ENCODE results near the gene SBNO2.

The SBNO2 gene

DNA sequence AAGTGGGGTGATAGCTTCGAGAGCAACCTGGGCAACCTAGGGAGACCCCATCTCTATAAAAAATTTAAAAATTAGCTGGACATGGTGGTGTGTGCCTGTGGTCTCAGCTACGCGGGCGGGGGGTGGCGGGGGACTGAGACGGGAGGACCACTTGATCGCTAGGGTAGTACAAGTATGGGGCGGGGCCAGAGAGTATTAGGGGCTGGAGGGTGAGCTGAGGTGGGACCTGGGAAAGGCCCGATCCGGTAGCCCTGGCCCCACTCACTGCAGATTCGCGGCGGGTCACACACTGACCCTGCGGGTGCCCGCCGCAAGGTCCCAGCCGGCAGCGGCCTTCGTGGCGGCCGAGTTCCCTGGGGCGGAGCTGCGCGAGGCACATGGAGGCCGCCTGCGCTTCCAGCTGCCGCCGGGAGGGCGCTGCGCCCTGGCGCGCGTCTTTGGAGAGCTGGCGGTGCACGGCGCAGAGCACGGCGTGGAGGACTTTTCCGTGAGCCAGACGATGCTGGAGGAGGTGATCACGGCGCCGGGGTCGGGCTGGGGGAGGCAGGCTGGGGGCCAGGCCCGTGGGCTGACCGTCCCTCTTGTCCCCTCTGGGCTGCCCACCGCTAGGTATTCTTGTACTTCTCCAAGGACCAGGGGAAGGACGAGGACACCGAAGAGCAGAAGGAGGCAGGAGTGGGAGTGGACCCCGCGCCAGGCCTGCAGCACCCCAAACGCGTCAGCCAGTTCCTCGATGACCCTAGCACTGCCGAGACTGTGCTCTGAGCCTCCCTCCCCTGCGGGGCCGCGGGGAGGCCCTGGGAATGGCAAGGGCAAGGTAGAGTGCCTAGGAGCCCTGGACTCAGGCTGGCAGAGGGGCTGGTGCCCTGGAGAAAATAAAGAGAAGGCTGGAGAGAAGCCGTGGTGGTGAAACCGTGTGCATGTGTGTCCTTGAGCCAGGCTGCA lies 109.1 kb downstream of the SBNO2 start:
- 0 out of 4 replicates have a peak overlapping the region, but pooled peaks of 1 of the 2 experiments have one; percentile 12 for H3K4me3 ChIP-seq (ENCODE audit: low read depth in 1 of 2, low read length in 2 of 2)
- H3K79me2 ChIP-seq (ENCODE audit: insufficient read depth, low read length): peaks cover 37% of the 10 kb centered on the region
- DNase-seq (peak; percentile 62), ATAC-seq (ENCODE audit: insufficient read depth, low read depth) (peak; percentile 39; the same call in 2 of the 3 replicates)
- H3K36me3 ChIP-seq (ENCODE audit: insufficient read depth, low read length): peaks cover 19% of the 10 kb centered on the region
- H3K9ac ChIP-seq (ENCODE audit: low read depth, low read length): no peak overlapping the region
- no peak overlapping the region for H3K27ac ChIP-seq (ENCODE audit: low read length)
- peaks cover 16% of the 10 kb centered on the region for H4K20me1 ChIP-seq (ENCODE audit: insufficient read depth, low read length)
- no peaks in the 10 kb centered on the region for H3K9me3 ChIP-seq (ENCODE audit: insufficient read depth, low read length, severe bottlenecking)
- peak overlapping the region; percentile 92 for H3K4me2 ChIP-seq (ENCODE audit: insufficient read depth, low read length)
- no peaks in the 10 kb centered on the region for H3K27me3 ChIP-seq (ENCODE audit: insufficient read depth, low read length, poor library complexity)
- TF ChIP-seq, protein P1, sequence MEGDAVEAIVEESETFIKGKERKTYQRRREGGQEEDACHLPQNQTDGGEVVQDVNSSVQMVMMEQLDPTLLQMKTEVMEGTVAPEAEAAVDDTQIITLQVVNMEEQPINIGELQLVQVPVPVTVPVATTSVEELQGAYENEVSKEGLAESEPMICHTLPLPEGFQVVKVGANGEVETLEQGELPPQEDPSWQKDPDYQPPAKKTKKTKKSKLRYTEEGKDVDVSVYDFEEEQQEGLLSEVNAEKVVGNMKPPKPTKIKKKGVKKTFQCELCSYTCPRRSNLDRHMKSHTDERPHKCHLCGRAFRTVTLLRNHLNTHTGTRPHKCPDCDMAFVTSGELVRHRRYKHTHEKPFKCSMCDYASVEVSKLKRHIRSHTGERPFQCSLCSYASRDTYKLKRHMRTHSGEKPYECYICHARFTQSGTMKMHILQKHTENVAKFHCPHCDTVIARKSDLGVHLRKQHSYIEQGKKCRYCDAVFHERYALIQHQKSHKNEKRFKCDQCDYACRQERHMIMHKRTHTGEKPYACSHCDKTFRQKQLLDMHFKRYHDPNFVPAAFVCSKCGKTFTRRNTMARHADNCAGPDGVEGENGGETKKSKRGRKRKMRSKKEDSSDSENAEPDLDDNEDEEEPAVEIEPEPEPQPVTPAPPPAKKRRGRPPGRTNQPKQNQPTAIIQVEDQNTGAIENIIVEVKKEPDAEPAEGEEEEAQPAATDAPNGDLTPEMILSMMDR (IDR thresholded peaks at IDR 0.05; ENCODE audit: borderline replicate concordance, extremely low read depth, low read length, poor library complexity, severe bottlenecking): peak; percentile 72
- TF ChIP-seq EZH2 (IDR thresholded peaks at IDR 0.05; ENCODE audit: borderline replicate concordance, low read depth, low read length, severe bottlenecking): no peak
- peaks cover 47% of the 10 kb centered on the region for H3K4me1 ChIP-seq (ENCODE audit: insufficient read depth, low read length)
- no peak overlapping the region for H2AFZ ChIP-seq (ENCODE audit: low read depth, low read length)

DNA sequence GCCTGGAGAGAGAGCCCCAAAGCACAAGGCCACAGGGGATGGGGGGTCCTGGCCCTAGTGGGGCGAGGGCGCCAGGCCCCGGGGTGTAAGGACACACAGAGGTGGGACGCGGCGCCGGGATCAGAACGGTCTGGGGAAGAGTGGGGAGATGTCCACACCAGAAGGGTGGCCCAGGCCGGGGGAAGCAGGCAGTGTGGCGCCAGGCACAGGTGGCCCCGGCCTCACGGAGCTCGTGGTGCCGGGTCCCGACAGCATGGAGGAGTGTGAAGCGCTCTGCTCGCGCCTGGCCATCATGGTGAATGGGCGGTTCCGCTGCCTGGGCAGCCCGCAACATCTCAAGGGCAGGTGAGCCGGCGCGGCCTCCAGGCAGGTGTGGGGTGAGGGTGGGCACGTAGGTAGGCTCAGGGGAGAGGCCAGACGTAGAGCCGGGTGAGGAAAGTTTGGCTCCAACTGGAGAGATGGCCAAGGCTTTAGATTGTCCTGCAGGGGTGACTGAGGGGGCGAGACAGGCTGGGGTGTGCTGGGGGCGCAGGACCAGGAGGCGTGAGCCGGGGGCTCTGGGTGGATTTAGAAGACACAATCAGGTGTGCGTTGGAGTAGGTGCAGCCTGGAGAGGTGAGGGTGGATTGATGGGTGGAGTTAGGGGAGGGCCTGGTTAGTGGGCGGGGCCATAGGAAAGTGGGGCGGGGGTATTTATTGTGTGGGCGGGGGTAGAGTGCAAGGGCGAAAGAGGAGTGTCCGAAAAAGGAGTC lies 110.0 kb downstream of the SBNO2 start:
- no peak for ATAC-seq (ENCODE audit: insufficient read depth, low read depth)
- no peaks in the 10 kb centered on the region for H3K27me3 ChIP-seq (ENCODE audit: insufficient read depth, low read length, poor library complexity)
- no peak for DNase-seq
- H3K36me3 ChIP-seq (ENCODE audit: insufficient read depth, low read length): peaks cover 11% of the 10 kb centered on the region
- peaks cover 43% of the 10 kb centered on the region for H3K4me1 ChIP-seq (ENCODE audit: insufficient read depth, low read length)
- H3K9me3 ChIP-seq (ENCODE audit: insufficient read depth, low read length, severe bottlenecking): no peaks in the 10 kb centered on the region
- no peak overlapping the region for H3K27ac ChIP-seq (ENCODE audit: low read length)
- H4K20me1 ChIP-seq (ENCODE audit: insufficient read depth, low read length): peaks cover 11% of the 10 kb centered on the region
- H3K9ac ChIP-seq (ENCODE audit: low read depth, low read length): no peak overlapping the region
- no peak overlapping the region for H3K4me2 ChIP-seq (ENCODE audit: insufficient read depth, low read length)
- TF ChIP-seq, protein P1 (IDR thresholded peaks at IDR 0.05; ENCODE audit: borderline replicate concordance, extremely low read depth, low read length, poor library complexity, severe bottlenecking): no peak
- TF ChIP-seq EZH2 (IDR thresholded peaks at IDR 0.05; ENCODE audit: borderline replicate concordance, low read depth, low read length, severe bottlenecking): no peak
- H3K4me3 ChIP-seq (ENCODE audit: low read depth in 1 of 2, low read length in 2 of 2): no peak overlapping the region
- H2AFZ ChIP-seq (ENCODE audit: low read depth, low read length): no peak overlapping the region
- peaks cover 28% of the 10 kb centered on the region for H3K79me2 ChIP-seq (ENCODE audit: insufficient read depth, low read length)

DNA sequence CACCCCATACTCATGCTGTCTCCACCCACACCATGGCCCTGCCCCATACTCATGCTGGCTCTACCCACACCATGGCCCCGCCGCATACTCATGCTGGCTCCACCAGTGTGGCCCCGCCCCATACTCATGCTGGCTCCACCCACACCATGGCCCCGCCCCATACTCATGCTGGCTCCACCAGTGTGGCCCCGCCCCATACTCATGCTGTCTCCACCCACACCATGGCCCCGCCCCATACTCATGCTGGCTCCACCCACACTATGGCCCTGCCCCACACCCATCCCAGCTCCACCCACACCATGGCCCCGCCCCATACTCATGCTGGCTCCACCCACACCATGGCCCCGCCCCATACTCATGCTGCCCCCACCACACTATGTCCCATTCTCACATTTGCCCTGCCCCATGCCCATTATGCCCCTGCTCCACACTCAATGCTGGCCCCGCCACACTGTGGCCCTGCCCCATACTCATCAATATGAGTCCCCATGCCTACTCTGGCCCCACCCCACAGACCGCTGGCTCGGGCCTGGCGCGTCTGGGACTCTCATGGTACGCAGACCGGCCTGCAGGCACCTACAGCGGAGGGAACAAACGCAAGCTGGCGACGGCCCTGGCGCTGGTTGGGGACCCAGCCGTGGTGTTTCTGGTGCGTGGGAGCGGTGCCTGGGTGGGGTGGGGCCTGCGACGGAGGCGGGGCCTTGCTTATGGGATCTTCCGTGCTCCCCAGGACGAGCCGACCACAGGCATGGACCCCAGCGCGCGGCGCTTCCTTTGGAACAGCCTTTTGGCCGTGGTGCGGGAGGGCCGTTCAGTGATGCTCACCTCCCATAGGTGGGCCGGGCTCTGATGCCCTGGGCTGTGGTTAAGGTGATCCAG lies 110.8 kb downstream of the SBNO2 start:
- H3K4me3 ChIP-seq (ENCODE audit: low read depth in 1 of 2, low read length in 2 of 2): no peak overlapping the region

More for the DNA sequence above, 110.8 kb downstream of the SBNO2 start:
- Histone ChIP-seq H3K4me1 (ENCODE audit: insufficient read depth, low read length) (peaks cover 35% of the 10 kb centered on the region), H4K20me1 (ENCODE audit: insufficient read depth, low read length) (peaks cover 3% of the 10 kb centered on the region), H3K79me2 (ENCODE audit: insufficient read depth, low read length) (peaks cover 20% of the 10 kb centered on the region), H3K27me3 (ENCODE audit: insufficient read depth, low read length, poor library complexity) (no peaks in the 10 kb centered on the region), H3K36me3 (ENCODE audit: insufficient read depth, low read length) (peaks cover 10% of the 10 kb centered on the region), H3K4me2 (ENCODE audit: insufficient read depth, low read length) (no peak overlapping the region), H3K27ac (ENCODE audit: low read length) (no peak overlapping the region), H3K9me3 (ENCODE audit: insufficient read depth, low read length, severe bottlenecking) (peaks cover 8% of the 10 kb centered on the region), H2AFZ (ENCODE audit: low read depth, low read length) (no peak overlapping the region), H3K9ac (ENCODE audit: low read depth, low read length) (no peak overlapping the region)
- ATAC-seq (ENCODE audit: insufficient read depth, low read depth) (no peak), DNase-seq (peak; percentile 54)
- TF ChIP-seq, protein P1 (IDR thresholded peaks at IDR 0.05; ENCODE audit: borderline replicate concordance, extremely low read depth, low read length, poor library complexity, severe bottlenecking): no peak
- TF ChIP-seq EZH2 (IDR thresholded peaks at IDR 0.05; ENCODE audit: borderline replicate concordance, low read depth, low read length, severe bottlenecking): no peak
